Caco-2 (cell line): ENCODE results near the gene RNPS1. TPM values are rescaled to one million over a fixed set of nuclear protein-coding genes. Genes with fewer than 3 reads are reported as not detected.

Experiments
- BruUV-seq: library from RNA; stranded (reverse); fragments of 400-500 nt; replicated peaks from 2 replicates; lab custom pipeline; 2021; lab: Mats Ljungman, UMichigan
- CTCF ChIA-PET: fragments of 300-600 bp; sonication (Branson Sonifier 250); formaldehyde crosslinking; loops from one replicate; lab custom pipeline; 2022; ENCODE audit warnings: antibody characterized with exemption; lab: Charles Lee
- POLR2A ChIA-PET: fragments of 300-600 bp; sonication (Branson Sonifier 250); formaldehyde crosslinking; loops from one replicate; lab custom pipeline; 2022; ENCODE audit warnings: antibody characterized with exemption; lab: Charles Lee
- DNase-seq, 2 experiments: peaks; one replicate each; pipeline versions ENCODE4 v3.0.0 to v3.0.0-alpha.2; 2020 to 2022
- H3K27me3 ChIP-seq: replicated peaks from 2 replicates; pipeline ENCODE4 v1.6.0; 2011; ENCODE audit warnings: low read length; ENCODE audit not compliant: control insufficient read depth, insufficient read depth
- H3K36me3 ChIP-seq: 2 replicates; pipeline ENCODE4 v1.5.1; 2011; ENCODE audit warnings: low read length; ENCODE audit not compliant: control insufficient read depth, insufficient read depth
- H3K4me1 ChIP-seq: fragments of 250-450 bp; sonication (Bioruptor Pico); 2 replicates; pipeline ENCODE4 v1.5.1; 2020; ENCODE audit warnings: mild to moderate bottlenecking
- H3K4me3 ChIP-seq: 2 replicates; pipeline ENCODE4 v1.5.1; 2011; ENCODE audit warnings: low read depth, mild to moderate bottlenecking, control low read depth, low read length
- H3K9me3 ChIP-seq: fragments of 250-450 bp; sonication (Bioruptor Pico); 2 replicates; pipeline ENCODE4 v1.5.1; 2020; ENCODE audit warnings: mild to moderate bottlenecking, moderate library complexity
- H3K27ac Mint-ChIP-seq: one replicate; pipeline ENCODE4 v1.8.0; 2022; ENCODE audit warnings: mixed read lengths; ENCODE audit not compliant: unreplicated experiment
- H3K27me3 Mint-ChIP-seq: one replicate; pipeline ENCODE4 v1.8.0; 2022; ENCODE audit warnings: mixed read lengths; ENCODE audit not compliant: insufficient read depth, unreplicated experiment
- H3K36me3 Mint-ChIP-seq: one replicate; pipeline ENCODE4 v1.8.0; 2022; ENCODE audit warnings: mild to moderate bottlenecking, mixed read lengths; ENCODE audit not compliant: insufficient read depth, unreplicated experiment
- H3K4me1 Mint-ChIP-seq: one replicate; pipeline ENCODE4 v1.8.0; 2022; ENCODE audit warnings: low read depth, mixed read lengths; ENCODE audit not compliant: unreplicated experiment
- H3K4me3 Mint-ChIP-seq: one replicate; pipeline ENCODE4 v1.8.0; 2022; ENCODE audit warnings: mild to moderate bottlenecking, moderate library complexity, mixed read lengths; ENCODE audit not compliant: unreplicated experiment
- H3K9me3 Mint-ChIP-seq: one replicate; pipeline ENCODE4 v1.8.0; 2022; ENCODE audit warnings: mixed read lengths; ENCODE audit not compliant: unreplicated experiment
- intact Hi-C: fragments of 100-400 bp; cut with micrococcal nuclease; formaldehyde crosslinking; loops from one replicate; pipeline ENCODE4 v1.10.0; 2022; ENCODE audit not compliant: unreplicated experiment
- total RNA-seq: library from RNA; stranded (reverse); gene quantifications from 2 replicates; pipeline ENCODE4 v1.2.3, GENCODE V29; 2022
- TF ChIP-seq, protein P1 (sequence below), 2 experiments: fragments of 200-600 bp in 1 of 2; IDR thresholded peaks; 1 replicate in 1 of 2; 2 replicates in 1 of 2; pipeline versions ENCODE4 v1.5.1 to v1.8.0; 2011 to 2022; ENCODE audit warnings: antibody characterized with exemption in 1 of 2, control low read depth in 1 of 2, inconsistent platforms in 1 of 2, low read depth in 1 of 2, low read length in 1 of 2, mild to moderate bottlenecking in 1 of 2, moderate library complexity in 1 of 2; ENCODE audit not compliant: insufficient read depth in 1 of 2, severe bottlenecking in 1 of 2, unreplicated experiment in 1 of 2

RNPS1 gene
- total RNA-seq, 1 experiment from 2014 or later, result 210 TPM

GRCh38 chr16:2206780-2207433, 61.0 kb downstream of the RNPS1 start:
- DNase-seq, result no peak
- Histone ChIP-seq H3K36me3 (peaks cover 3% of the 10 kb centered on the region), H3K9me3 (no peaks in the 10 kb centered on the region), H3K4me3 (peak overlapping the region; percentile 90; the same call in 1 of the 2 replicates), H3K27me3 (no peaks in the 10 kb centered on the region), H3K4me1 (peaks cover 8% of the 10 kb centered on the region; the same call in 1 of the 2 replicates)
- Mint-ChIP-seq H3K36me3 (peaks cover 67% of the 10 kb centered on the region), H3K27me3 (no peaks in the 10 kb centered on the region), H3K4me1 (peaks cover 14% of the 10 kb centered on the region), H3K27ac (peak overlapping the region; percentile 76), H3K4me3 (peak overlapping the region; percentile 72), H3K9me3 (no peaks in the 10 kb centered on the region)
- CTCF ChIA-PET, result no interaction called here
- intact Hi-C loops, result no loop called here
- no TSS peak for BruUV-seq
- POLR2A ChIA-PET, result interaction anchor here (0.6 to 1.3 kb wide), 2 partner anchors 8 to 52 kb away, joined by 3 to 5 read pairs; partner anchors contain the start of genes PGP and TRAF7
- TF ChIP-seq, protein P1, sequence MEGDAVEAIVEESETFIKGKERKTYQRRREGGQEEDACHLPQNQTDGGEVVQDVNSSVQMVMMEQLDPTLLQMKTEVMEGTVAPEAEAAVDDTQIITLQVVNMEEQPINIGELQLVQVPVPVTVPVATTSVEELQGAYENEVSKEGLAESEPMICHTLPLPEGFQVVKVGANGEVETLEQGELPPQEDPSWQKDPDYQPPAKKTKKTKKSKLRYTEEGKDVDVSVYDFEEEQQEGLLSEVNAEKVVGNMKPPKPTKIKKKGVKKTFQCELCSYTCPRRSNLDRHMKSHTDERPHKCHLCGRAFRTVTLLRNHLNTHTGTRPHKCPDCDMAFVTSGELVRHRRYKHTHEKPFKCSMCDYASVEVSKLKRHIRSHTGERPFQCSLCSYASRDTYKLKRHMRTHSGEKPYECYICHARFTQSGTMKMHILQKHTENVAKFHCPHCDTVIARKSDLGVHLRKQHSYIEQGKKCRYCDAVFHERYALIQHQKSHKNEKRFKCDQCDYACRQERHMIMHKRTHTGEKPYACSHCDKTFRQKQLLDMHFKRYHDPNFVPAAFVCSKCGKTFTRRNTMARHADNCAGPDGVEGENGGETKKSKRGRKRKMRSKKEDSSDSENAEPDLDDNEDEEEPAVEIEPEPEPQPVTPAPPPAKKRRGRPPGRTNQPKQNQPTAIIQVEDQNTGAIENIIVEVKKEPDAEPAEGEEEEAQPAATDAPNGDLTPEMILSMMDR (IDR thresholded peaks at IDR 0.05; ENCODE audit: insufficient read depth in 1 of 2, low read depth in 1 of 2, low read length in 1 of 2, severe bottlenecking in 1 of 2, unreplicated experiment in 1 of 2), result no peak

DNA sequence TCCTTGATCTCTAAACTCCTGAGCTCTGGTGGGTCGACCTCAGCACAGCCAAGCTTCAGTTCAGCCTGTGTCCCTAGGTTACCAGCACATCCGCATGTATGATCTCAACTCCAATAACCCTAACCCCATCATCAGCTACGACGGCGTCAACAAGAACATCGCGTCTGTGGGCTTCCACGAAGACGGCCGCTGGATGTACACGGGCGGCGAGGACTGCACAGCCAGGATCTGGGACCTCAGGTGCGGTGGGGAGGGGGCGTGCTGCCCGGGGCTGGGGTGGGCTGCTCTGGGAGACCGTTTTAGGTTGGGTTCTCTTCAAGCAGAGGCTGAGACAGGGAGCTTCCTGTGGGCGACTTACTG, 61.5 kb downstream of the RNPS1 start:
- intact Hi-C loops, result no loop called here
- H3K4me1 ChIP-seq, result peaks cover 8% of the 10 kb centered on the region; the same call in 1 of the 2 replicates
- DNase-seq, result no peak
- Mint-ChIP-seq H3K9me3 (no peaks in the 10 kb centered on the region), H3K27me3 (no peaks in the 10 kb centered on the region), H3K4me1 (peaks cover 14% of the 10 kb centered on the region), H3K27ac (peak overlapping the region; percentile 1), H3K4me3 (peak overlapping the region; percentile 72), H3K36me3 (peaks cover 63% of the 10 kb centered on the region)
- BruUV-seq, result TSS peak; percentile 47
- CTCF ChIA-PET, result no interaction called here
- TF ChIP-seq, protein P1 (IDR thresholded peaks at IDR 0.05; ENCODE audit: insufficient read depth in 1 of 2, low read depth in 1 of 2, low read length in 1 of 2, severe bottlenecking in 1 of 2, unreplicated experiment in 1 of 2), result no peak
- peaks cover 3% of the 10 kb centered on the region for H3K36me3 ChIP-seq
- peak overlapping the region; percentile 90 for H3K4me3 ChIP-seq
- H3K27me3 ChIP-seq, result no peaks in the 10 kb centered on the region
- POLR2A ChIA-PET, result interaction anchor here (0.6 to 1.3 kb wide), 2 partner anchors 9 to 51 kb away, joined by 3 to 5 read pairs; partner anchors contain the start of genes PGP and TRAF7
- no peaks in the 10 kb centered on the region for H3K9me3 ChIP-seq

GRCh38 chr16:2205967-2206313, 62.0 kb downstream of the RNPS1 start:
- Mint-ChIP-seq H3K27me3 (no peaks in the 10 kb centered on the region), H3K27ac (peak overlapping the region; percentile 1), H3K4me3 (peak overlapping the region; percentile 72), H3K4me1 (peaks cover 14% of the 10 kb centered on the region), H3K36me3 (peaks cover 58% of the 10 kb centered on the region), H3K9me3 (no peaks in the 10 kb centered on the region)
- CTCF ChIA-PET, result no interaction called here
- BruUV-seq, result no TSS peak
- intact Hi-C loops, result no loop called here
- H3K9me3 ChIP-seq, result no peaks in the 10 kb centered on the region
- DNase-seq, result no peak
- no peaks in the 10 kb centered on the region for H3K27me3 ChIP-seq
- TF ChIP-seq, protein P1 (IDR thresholded peaks at IDR 0.05; ENCODE audit: insufficient read depth in 1 of 2, low read depth in 1 of 2, low read length in 1 of 2, severe bottlenecking in 1 of 2, unreplicated experiment in 1 of 2), result no peak
- POLR2A ChIA-PET, result interaction anchor here (0.5 to 1.3 kb wide), 3 partner anchors 9 to 67 kb away, joined by 3 to 5 read pairs (median 4); partner anchors contain the start of genes PGP and TRAF7
- H3K4me1 ChIP-seq, result peaks cover 5% of the 10 kb centered on the region; the same call in 1 of the 2 replicates
- H3K4me3 ChIP-seq, result peak overlapping the region; percentile 90
- H3K36me3 ChIP-seq, result peaks cover 3% of the 10 kb centered on the region
